ENCODE data around the gene MGARP.
"Not testable (repeated sequence)": the region's sequence is repeated elsewhere in the genome, so short reads cannot be mapped to it uniquely, and the experiment has no call there.

Gene MGARP

GRCh38 chr4:139314047-139314800 is 34.2 kb upstream of the MGARP start:
- Histone ChIP-seq H3K9ac (no peak overlapping the region), H3K4me2 (0 out of 2 replicates have a peak overlapping the region, but pooled peaks have one; percentile 12), H3K27ac (no peak overlapping the region; the same call in 1 of the 2 replicates), H3K4me3 (IDR thresholded peaks at IDR 0.05; ENCODE audit: insufficient read depth, low read depth, low read length) (no peak overlapping the region), H3K27me3 (ENCODE audit: insufficient read depth, low read depth) (no peaks in the 10 kb centered on the region), H2AFZ (ENCODE audit: low read depth) (no peak overlapping the region), H3K79me2 (ENCODE audit: insufficient read depth, low read depth) (peaks cover 100% of the 10 kb centered on the region), H4K20me1 (ENCODE audit: insufficient read depth) (peaks cover 55% of the 10 kb centered on the region), H3K4me1 (ENCODE audit: low read depth, poor library complexity, severe bottlenecking) (peaks cover 85% of the 10 kb centered on the region), H3K36me3 (ENCODE audit: insufficient read depth) (no peaks in the 10 kb centered on the region)
- no peak for TF ChIP-seq CTCF (conservative IDR thresholded peaks at IDR 0.05; ENCODE audit: low read depth, low read length)

GRCh38 chr4:139313414-139313813 is 33.4 kb upstream of the MGARP start:
- not testable (repeated sequence) for H3K9ac ChIP-seq; H3K27ac ChIP-seq; H3K27me3 ChIP-seq (ENCODE audit: insufficient read depth, low read depth); H3K36me3 ChIP-seq (ENCODE audit: insufficient read depth); H2AFZ ChIP-seq (ENCODE audit: low read depth); H3K4me3 ChIP-seq (IDR thresholded peaks at IDR 0.05; ENCODE audit: insufficient read depth, low read depth, low read length)
- H3K4me1 ChIP-seq (ENCODE audit: low read depth, poor library complexity, severe bottlenecking): peaks cover 82% of the 10 kb centered on the region
- 0 out of 2 replicates have a peak overlapping the region, but pooled peaks have one; percentile 12 for H3K4me2 ChIP-seq
- peaks cover 100% of the 10 kb centered on the region for H3K79me2 ChIP-seq (ENCODE audit: insufficient read depth, low read depth)
- peaks cover 55% of the 10 kb centered on the region for H4K20me1 ChIP-seq (ENCODE audit: insufficient read depth)

- no peak overlapping the region for H3K27ac ChIP-seq
- no peak for TF ChIP-seq CTCF (conservative IDR thresholded peaks at IDR 0.05; ENCODE audit: low read depth, low read length)
- peaks cover 100% of the 10 kb centered on the region for H3K79me2 ChIP-seq (ENCODE audit: insufficient read depth, low read depth)
- no peak overlapping the region for H3K9ac ChIP-seq
- no peaks in the 10 kb centered on the region for H3K27me3 ChIP-seq (ENCODE audit: insufficient read depth, low read depth)
- H4K20me1 ChIP-seq (ENCODE audit: insufficient read depth): peaks cover 51% of the 10 kb centered on the region
- H3K36me3 ChIP-seq (ENCODE audit: insufficient read depth): no peaks in the 10 kb centered on the region
- no peak overlapping the region for H2AFZ ChIP-seq (ENCODE audit: low read depth)
- H3K4me2 ChIP-seq: peak overlapping the region; percentile 4; the same call in 1 of the 2 replicates
- H3K4me1 ChIP-seq (ENCODE audit: low read depth, poor library complexity, severe bottlenecking): peaks cover 82% of the 10 kb centered on the region
- no peak overlapping the region for H3K4me3 ChIP-seq (IDR thresholded peaks at IDR 0.05; ENCODE audit: insufficient read depth, low read depth, low read length)
Measured at GRCh38 chr4:139312552-139313332, 32.7 kb upstream of the MGARP start.

- H4K20me1 ChIP-seq (ENCODE audit: insufficient read depth): peaks cover 57% of the 10 kb centered on the region
- H2AFZ ChIP-seq (ENCODE audit: low read depth): no peak overlapping the region
- H3K79me2 ChIP-seq (ENCODE audit: insufficient read depth, low read depth): peaks cover 100% of the 10 kb centered on the region
- H3K9ac ChIP-seq: no peak overlapping the region
- H3K4me3 ChIP-seq (IDR thresholded peaks at IDR 0.05; ENCODE audit: insufficient read depth, low read depth, low read length): no peak overlapping the region
- no peak for TF ChIP-seq CTCF (conservative IDR thresholded peaks at IDR 0.05; ENCODE audit: low read depth, low read length)
- no peaks in the 10 kb centered on the region for H3K27me3 ChIP-seq (ENCODE audit: insufficient read depth, low read depth)
- no peak overlapping the region for H3K4me2 ChIP-seq
- no peak overlapping the region for H3K27ac ChIP-seq
- peaks cover under 1% of the 10 kb centered on the region; the same call in 1 of the 2 replicates for H3K36me3 ChIP-seq (ENCODE audit: insufficient read depth)
- peaks cover 87% of the 10 kb centered on the region for H3K4me1 ChIP-seq (ENCODE audit: low read depth, poor library complexity, severe bottlenecking)
Measured at GRCh38 chr4:139311909-139312308, 31.9 kb upstream of the MGARP start.

Data from KMS-11 (cell line).